Tongue (tissue), 2 donors: ENCODE results near the gene MARCHF5. TPM values are rescaled to one million over a fixed set of nuclear protein-coding genes. Genes with fewer than 3 reads are reported as not detected.

Experiments used
- DNase-seq: peaks from one replicate; pipeline ENCODE4 v3.0.0-alpha.2; 2015
- total RNA-seq: library from RNA; depleted of rRNA; stranded (reverse); fragments of >200 nt; gene quantifications from one replicate; pipeline ENCODE4 v1.2.3, GENCODE V29; 2014

Gene MARCHF5
- total RNA-seq, result 18.7 TPM

GRCh38 chr10:92290837-92291615 lies at the start of gene MARCHF5, which contains the start of gene CPEB3:
MARCHF5 (plus strand) TSS chr10:92291167; CDS start chr10:92291495, 328 bp downstream.
CPEB3 (minus strand) TSS chr10:92291078; CDS start chr10:92240350, 50,728 bp downstream.
- DNase-seq, result peak; percentile 97

GRCh38 chr10:92241501-92241900 lies 49.5 kb upstream of the MARCHF5 start:
- no peak for DNase-seq

GRCh38 chr10:92242380-92242779 lies 48.6 kb upstream of the MARCHF5 start:
- no peak for DNase-seq

- peak; percentile 76 for DNase-seq
These were observed 47.9 kb upstream of the MARCHF5 start for GRCh38 chr10:92242910-92243671.

- no peak for DNase-seq
These were observed 46.2 kb upstream of the MARCHF5 start for GRCh38 chr10:92244796-92245195.

GRCh38 chr10:92248566-92248965 lies 42.4 kb upstream of the MARCHF5 start:
- DNase-seq, result no peak

GRCh38 chr10:92263396-92263795 lies 27.6 kb upstream of the MARCHF5 start:
- DNase-seq, result no peak

- no peak for DNase-seq
These were observed 26.7 kb upstream of the MARCHF5 start for GRCh38 chr10:92264249-92264648.

- no peak for DNase-seq
These were observed 25.2 kb upstream of the MARCHF5 start for GRCh38 chr10:92265687-92266258.

- no peak for DNase-seq
These were observed 23.6 kb upstream of the MARCHF5 start for GRCh38 chr10:92267343-92267742.

GRCh38 chr10:92268748-92269147 lies 22.2 kb upstream of the MARCHF5 start:
- no peak for DNase-seq

GRCh38 chr10:92274071-92274470 lies 16.9 kb upstream of the MARCHF5 start:
- DNase-seq, result peak; percentile 20

GRCh38 chr10:92278996-92279696 lies 11.8 kb upstream of the MARCHF5 start:
- DNase-seq, result no peak

GRCh38 chr10:92284112-92284704 lies 6.8 kb upstream of the MARCHF5 start:
- no peak for DNase-seq

- peak; percentile 60 for DNase-seq
These were observed 711 bp upstream of the MARCHF5 start for GRCh38 chr10:92290076-92290836.

- DNase-seq, result peak; percentile 53
These were observed 574 bp downstream of the MARCHF5 start for GRCh38 chr10:92291616-92291865.

- peak; percentile 66 for DNase-seq
These were observed 1.2 kb downstream of the MARCHF5 start for GRCh38 chr10:92291921-92292845.

GRCh38 chr10:92298487-92298886 lies 7.5 kb downstream of the MARCHF5 start:
- no peak for DNase-seq

GRCh38 chr10:92303096-92303495 lies 12.1 kb downstream of the MARCHF5 start:
- no peak for DNase-seq

- no peak for DNase-seq
These were observed 13.1 kb downstream of the MARCHF5 start for GRCh38 chr10:92304061-92304460.
